ENCODE results near the gene ENOX2.

GRCh38 chrX:130726661-130727060 lies 176.3 kb downstream of the ENOX2 start:
- no peak for TF ChIP-seq CTCF (IDR thresholded peaks at IDR 0.05)
- no peak for TF ChIP-seq POLR2A (IDR thresholded peaks at IDR 0.05)
- TF ChIP-seq POLR2AphosphoS5 (IDR thresholded peaks at IDR 0.05) = no peak

Data from upper lobe of left lung (tissue), 4 donors.